ENCODE results near the gene PCED1B.
"Not testable (repeated sequence)": the region's sequence is repeated elsewhere in the genome, so short reads cannot be mapped to it uniquely, and the experiment has no call there.

The PCED1B gene

GRCh38 chr12:47272412-47273190, 193.2 kb downstream of the PCED1B start:
- no peak for DNase-seq

- no peak for DNase-seq
These were observed 193.8 kb downstream of the PCED1B start for GRCh38 chr12:47273191-47273626.

- DNase-seq, result no peak
These were observed 195.3 kb downstream of the PCED1B start for GRCh38 chr12:47274760-47275159.

GRCh38 chr12:47276253-47276620, 196.8 kb downstream of the PCED1B start:
- no peak for DNase-seq

GRCh38 chr12:47276621-47277309, 197.3 kb downstream of the PCED1B start:
- DNase-seq, result no peak

DNA sequence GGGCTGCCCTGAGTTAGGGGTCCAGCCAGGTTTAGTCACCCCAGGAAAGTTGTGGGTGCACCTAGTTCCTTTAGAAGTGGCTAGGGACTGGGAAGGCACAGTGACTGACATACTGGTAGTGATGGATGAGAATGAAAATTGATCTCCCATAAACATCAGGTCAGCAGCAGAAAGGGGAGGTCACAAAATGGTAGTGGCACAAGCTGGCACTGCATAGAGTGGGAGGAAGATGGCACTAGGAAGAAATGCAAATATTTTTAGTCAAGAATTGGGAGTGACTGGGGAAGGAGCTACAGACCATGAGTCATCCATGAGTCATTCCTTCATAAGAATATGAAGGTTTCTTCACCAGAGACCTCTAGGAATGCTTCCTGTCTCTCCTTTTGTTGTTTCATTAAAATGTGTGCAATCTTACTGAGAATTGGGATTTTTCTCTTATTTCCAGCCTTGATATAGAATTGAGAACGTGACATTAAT, 198.6 kb downstream of the PCED1B start:
- DNase-seq, result peak in 1 of 56 donors; percentile 8

GRCh38 chr12:47279758-47280157, 200.3 kb downstream of the PCED1B start:
- not testable (repeated sequence) for DNase-seq

GRCh38 chr12:47280543-47281300, 201.3 kb downstream of the PCED1B start:
- no peak for DNase-seq

GRCh38 chr12:47281667-47282171, 202.3 kb downstream of the PCED1B start:
- DNase-seq, result no peak

- DNase-seq, result no peak
These were observed 202.8 kb downstream of the PCED1B start for GRCh38 chr12:47282206-47282605.

Measured in nucleus accumbens (tissue), 56 donors.